Fibroblast of mammary gland (primary cell): ENCODE data around the gene MEAK7.

Source experiments
- DNase-seq: peaks from one replicate; pipeline ENCODE4 v3.0.0-alpha.2; 2010; ENCODE audit warnings: low read depth
- H3K4me3 ChIP-seq: 2 replicates; pipeline ENCODE4 v1.5.1; 2011; ENCODE audit warnings: low read depth, mild to moderate bottlenecking, low read length, moderate library complexity; ENCODE audit not compliant: control insufficient read depth
- TF ChIP-seq, protein P1 (sequence below): conservative IDR thresholded peaks from 2 replicates; pipeline ENCODE4 v1.5.1; 2011; ENCODE audit warnings: low read depth, low read length, inconsistent platforms; ENCODE audit not compliant: control insufficient read depth, insufficient read depth

MEAK7 gene

DNA sequence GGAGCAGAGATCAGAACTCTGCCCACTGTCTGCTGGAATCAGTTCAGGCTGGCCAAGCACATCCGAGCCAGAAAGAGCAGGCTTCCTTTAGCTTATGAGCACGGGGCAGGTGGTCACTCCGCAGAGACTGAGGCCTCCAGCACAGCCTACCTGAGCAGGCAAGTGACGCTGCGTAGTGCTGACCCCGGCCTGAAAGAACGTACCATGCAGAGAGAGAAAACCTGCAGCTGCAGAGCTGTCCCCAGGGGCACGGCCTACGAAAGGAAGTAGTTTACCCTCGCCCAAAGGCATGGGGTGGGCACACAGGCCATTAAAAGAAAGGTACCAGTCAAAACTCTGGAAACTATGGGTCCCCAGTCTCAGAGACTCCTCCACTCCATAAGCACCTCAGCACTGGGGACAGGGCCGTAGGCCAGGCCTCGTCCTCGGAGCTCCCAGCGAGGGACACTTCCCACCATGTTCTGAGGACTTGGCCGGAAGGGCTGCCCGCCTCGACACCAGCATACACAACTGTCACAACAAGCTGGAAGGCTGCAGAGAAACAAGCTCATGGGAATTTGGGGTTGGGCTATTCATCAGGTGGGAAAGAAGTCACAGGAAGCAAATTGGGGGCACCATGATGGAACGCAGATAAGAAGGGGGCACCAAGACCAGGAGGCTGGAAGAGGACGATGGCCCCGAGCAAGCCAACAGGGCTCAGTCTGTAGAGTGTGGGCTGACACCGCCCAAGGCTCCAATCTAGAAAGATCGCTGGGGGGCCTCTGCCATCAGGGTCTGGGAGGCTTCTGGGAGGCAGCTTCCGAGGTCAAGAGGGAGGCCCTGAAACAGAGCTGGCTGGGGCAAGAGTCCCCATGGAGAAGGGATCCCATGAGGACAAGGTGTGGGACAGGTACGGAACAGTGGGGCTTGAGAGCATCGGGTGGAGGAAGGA, 21.2 kb downstream of the MEAK7 start:
- TF ChIP-seq, protein P1, sequence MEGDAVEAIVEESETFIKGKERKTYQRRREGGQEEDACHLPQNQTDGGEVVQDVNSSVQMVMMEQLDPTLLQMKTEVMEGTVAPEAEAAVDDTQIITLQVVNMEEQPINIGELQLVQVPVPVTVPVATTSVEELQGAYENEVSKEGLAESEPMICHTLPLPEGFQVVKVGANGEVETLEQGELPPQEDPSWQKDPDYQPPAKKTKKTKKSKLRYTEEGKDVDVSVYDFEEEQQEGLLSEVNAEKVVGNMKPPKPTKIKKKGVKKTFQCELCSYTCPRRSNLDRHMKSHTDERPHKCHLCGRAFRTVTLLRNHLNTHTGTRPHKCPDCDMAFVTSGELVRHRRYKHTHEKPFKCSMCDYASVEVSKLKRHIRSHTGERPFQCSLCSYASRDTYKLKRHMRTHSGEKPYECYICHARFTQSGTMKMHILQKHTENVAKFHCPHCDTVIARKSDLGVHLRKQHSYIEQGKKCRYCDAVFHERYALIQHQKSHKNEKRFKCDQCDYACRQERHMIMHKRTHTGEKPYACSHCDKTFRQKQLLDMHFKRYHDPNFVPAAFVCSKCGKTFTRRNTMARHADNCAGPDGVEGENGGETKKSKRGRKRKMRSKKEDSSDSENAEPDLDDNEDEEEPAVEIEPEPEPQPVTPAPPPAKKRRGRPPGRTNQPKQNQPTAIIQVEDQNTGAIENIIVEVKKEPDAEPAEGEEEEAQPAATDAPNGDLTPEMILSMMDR = no peak
- no peak for DNase-seq

GRCh38 chr16:84482001-84482891, 22.2 kb downstream of the MEAK7 start:
- H3K4me3 ChIP-seq = no peak overlapping the region
- no peak for DNase-seq
- TF ChIP-seq, protein P1 = no peak

More for the DNA sequence above, 21.2 kb downstream of the MEAK7 start:
- H3K4me3 ChIP-seq = no peak overlapping the region

DNA sequence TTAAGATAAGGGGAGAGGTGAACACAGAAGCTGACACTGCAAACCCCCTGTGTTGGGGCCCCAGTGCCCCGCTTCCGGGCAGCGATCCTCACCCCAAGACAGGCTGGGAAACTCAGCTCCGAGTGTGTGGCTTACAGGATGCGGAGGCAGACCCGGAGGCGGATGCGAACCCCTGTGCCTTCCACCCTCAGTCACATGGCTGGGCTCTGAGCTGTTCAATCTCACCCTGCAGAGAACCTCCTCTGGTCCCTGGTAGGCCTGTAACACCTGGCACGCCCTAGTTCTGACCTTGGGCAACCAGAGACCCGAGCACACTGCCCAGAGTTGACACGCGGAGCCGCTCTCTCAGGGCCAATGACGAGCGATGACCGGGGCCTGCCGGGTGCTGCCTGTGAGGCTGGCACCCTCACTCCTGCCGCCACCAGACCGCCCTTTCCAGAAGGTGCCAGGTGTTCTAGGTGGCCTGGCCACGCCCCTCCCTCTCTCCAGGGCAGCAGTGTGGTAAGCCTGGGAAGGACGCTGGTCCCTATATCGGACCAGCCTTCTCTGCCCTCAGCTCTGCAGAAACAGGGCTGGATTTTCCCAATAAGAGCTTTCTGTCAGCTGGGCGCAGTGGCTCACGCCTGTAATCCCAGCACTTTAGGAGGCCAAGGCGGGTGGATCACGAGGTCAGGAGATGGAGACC, 23.3 kb downstream of the MEAK7 start:
- no peak for DNase-seq
- TF ChIP-seq, protein P1 = no peak

DNA sequence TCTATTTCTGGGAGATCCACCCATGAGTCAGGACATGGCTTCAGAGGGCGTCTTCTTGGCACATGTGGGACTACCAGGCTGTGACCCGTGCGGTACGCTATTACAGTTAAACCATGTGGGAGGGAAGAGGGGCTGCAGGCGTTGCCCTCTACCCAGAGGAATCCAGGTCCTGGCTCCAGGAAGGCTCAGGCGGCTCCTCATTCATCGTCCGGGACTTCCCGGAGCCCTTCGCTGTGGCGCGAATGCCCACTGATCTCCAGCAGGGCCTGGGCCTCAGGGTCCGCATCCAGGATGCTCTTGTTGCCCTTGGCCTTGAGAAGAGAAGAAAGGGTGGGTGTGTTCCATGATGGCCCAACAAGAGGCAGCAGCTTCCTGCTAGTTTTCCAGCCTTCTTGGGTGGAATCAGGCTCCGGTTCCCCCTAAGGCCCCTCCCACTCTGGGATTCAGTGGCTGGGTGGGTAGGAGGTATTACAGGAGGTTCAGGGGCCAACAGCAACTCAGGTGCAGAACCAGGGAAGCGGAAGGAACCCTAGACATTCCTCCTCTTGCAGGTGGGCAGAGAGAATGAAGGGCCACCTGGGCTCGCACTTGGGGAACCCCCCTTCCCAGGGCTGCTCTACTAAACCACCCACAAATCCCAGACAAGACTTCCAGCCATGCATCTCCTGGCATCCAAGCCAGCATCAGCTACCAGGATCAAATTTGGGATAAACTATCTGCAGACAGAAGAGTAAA, 24.6 kb downstream of the MEAK7 start:
- TF ChIP-seq, protein P1 = no peak
- no peak overlapping the region for H3K4me3 ChIP-seq
- no peak for DNase-seq

More for the DNA sequence above, 23.3 kb downstream of the MEAK7 start:
- H3K4me3 ChIP-seq = no peak overlapping the region

- TF ChIP-seq, protein P1 = no peak
- no peak overlapping the region for H3K4me3 ChIP-seq
- DNase-seq = peak; percentile 91
Measured at GRCh38 chr16:84478172-84478947, 26.1 kb downstream of the MEAK7 start.
